PC-3 (cell line): ENCODE results near the gene MISP3. TPM values are rescaled to one million over a fixed set of nuclear protein-coding genes. Genes with fewer than 3 reads are reported as not detected.

Experiments used
- ATAC-seq: fragments of 200-7000 bp; cut with Tn5 transposase; 2 replicates; pipeline ENCODE4 v1.9.1; 2020; ENCODE audit warnings: mild to moderate bottlenecking, moderate library complexity
- BruUV-seq: library from RNA; stranded (reverse); fragments of 400-500 nt; replicated peaks from 2 replicates; lab custom pipeline; 2021; lab: Mats Ljungman, UMichigan
- CTCF ChIA-PET: fragments of 300-600 bp; sonication (Branson Sonifier 250); formaldehyde crosslinking; loops from one replicate; lab custom pipeline; 2022; ENCODE audit warnings: antibody characterized with exemption; lab: Charles Lee
- POLR2A ChIA-PET: fragments of 300-600 bp; sonication (Branson Sonifier 250); formaldehyde crosslinking; loops from one replicate; lab custom pipeline; 2022; ENCODE audit warnings: antibody characterized with exemption; ENCODE audit not compliant: unreplicated experiment; lab: Charles Lee
- DNase-seq: peaks from one replicate; pipeline ENCODE4 v3.0.0-alpha.2; 2015
- H2AFZ ChIP-seq: fragments of 300-600 bp; sonication (generic); 2 replicates; pipeline ENCODE4 v1.6.0; 2016; ENCODE audit warnings: antibody characterized with exemption, low read length
- H3F3A ChIP-seq: fragments of 300-600 bp; sonication (generic); one replicate; pipeline ENCODE4 v1.6.0; 2017; ENCODE audit warnings: antibody characterized with exemption, low read length, control low read depth, mild to moderate bottlenecking; ENCODE audit not compliant: unreplicated experiment
- H3K27ac ChIP-seq: fragments of 300-600 bp; sonication (generic); 2 replicates; pipeline ENCODE4 v1.5.1; 2016; ENCODE audit warnings: mild to moderate bottlenecking, low read length
- H3K27me3 ChIP-seq: fragments of 300-600 bp; sonication (generic); 2 replicates; pipeline ENCODE4 v1.6.1; 2016; ENCODE audit warnings: low read length, mixed read lengths
- H3K36me3 ChIP-seq: fragments of 300-600 bp; sonication (generic); 2 replicates; pipeline ENCODE4 v1.6.1; 2016; ENCODE audit warnings: low read depth, mixed run types, low read length, mixed read lengths
- H3K4me1 ChIP-seq: fragments of 300-600 bp; sonication (generic); 2 replicates; pipeline ENCODE4 v1.5.1; 2016; ENCODE audit warnings: low read length; ENCODE audit not compliant: insufficient read depth
- H3K4me2 ChIP-seq: fragments of 300-600 bp; sonication (generic); 2 replicates; pipeline ENCODE4 v1.6.0; 2016; ENCODE audit warnings: low read length
- H3K4me3 ChIP-seq: fragments of 300-600 bp; sonication (generic); 2 replicates; pipeline ENCODE4 v1.5.1; 2016; ENCODE audit warnings: mild to moderate bottlenecking, low read length, mixed read lengths
- H3K79me2 ChIP-seq: fragments of 300-600 bp; sonication (generic); 2 replicates; pipeline ENCODE4 v1.6.1; 2017; ENCODE audit warnings: low read length, mixed read lengths
- H3K9ac ChIP-seq: fragments of 300-600 bp; sonication (generic); 2 replicates; pipeline ENCODE4 v1.6.0; 2016; ENCODE audit warnings: mild to moderate bottlenecking, low read length
- H3K9me2 ChIP-seq: fragments of 300-600 bp; sonication (generic); replicated peaks from 2 replicates; pipeline ENCODE4 v1.6.1; 2016; ENCODE audit warnings: mixed run types, low read length, mixed read lengths
- H3K9me3 ChIP-seq: fragments of 300-600 bp; sonication (generic); 2 replicates; pipeline ENCODE4 v1.6.1; 2016; ENCODE audit warnings: low read length, mixed read lengths
- H4K20me1 ChIP-seq: fragments of 300-600 bp; sonication (generic); 2 replicates; pipeline ENCODE4 v1.6.1; 2016; ENCODE audit warnings: low read length, mixed read lengths
- EZH2 ChIP-seq: fragments of 300-600 bp; sonication (generic); IDR thresholded peaks from one replicate; pipeline ENCODE4 v1.6.1; 2017; ENCODE audit warnings: antibody characterized with exemption, mild to moderate bottlenecking, low read length; ENCODE audit not compliant: unreplicated experiment
- EZH2phosphoT487 ChIP-seq: fragments of 300-600 bp; sonication (generic); IDR thresholded peaks from 2 replicates; pipeline ENCODE4 v1.6.1; 2018; ENCODE audit warnings: mild to moderate bottlenecking, antibody characterized with exemption, low read length, borderline replicate concordance
- intact Hi-C: fragments of 100-400 bp; cut with micrococcal nuclease; formaldehyde crosslinking; loops from 2 replicates; pipeline ENCODE4 v1.9.0; 2023
- total RNA-seq: library from RNA; depleted of rRNA; stranded (reverse); fragments of >200 nt; gene quantifications from 2 replicates; pipeline ENCODE4 v1.2.3, GENCODE V29; 2014
- TF ChIP-seq, protein P1 (sequence below): fragments of 300-600 bp; sonication (generic); conservative IDR thresholded peaks from 2 replicates; pipeline ENCODE4 v1.5.1; 2017; ENCODE audit warnings: antibody characterized with exemption, low read depth, mild to moderate bottlenecking, low read length

MISP3 gene
- total RNA-seq, 1 experiment from 2014 or later: 6.1 TPM

DNA sequence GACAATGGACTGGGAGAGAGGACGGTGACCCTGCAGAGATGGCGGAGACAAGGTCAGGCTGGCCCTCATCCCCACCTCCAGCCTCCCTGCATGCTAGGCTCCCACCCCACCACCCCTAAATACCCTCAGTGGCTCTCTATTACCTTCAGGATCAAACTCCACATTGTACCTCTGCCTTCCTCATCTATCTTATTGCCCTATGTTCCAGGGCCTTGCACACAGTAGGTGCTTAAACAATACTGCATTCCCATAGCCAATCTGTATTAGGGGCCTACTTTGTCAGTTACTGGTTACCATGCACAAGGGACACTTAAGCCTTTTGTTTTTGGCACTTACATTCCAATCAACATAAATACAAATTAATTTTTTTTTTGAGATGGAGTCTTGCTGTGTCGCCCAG, 17.2 kb upstream of the MISP3 start:
- Histone ChIP-seq H3K27me3 (no peaks in the 10 kb centered on the region), H3K9me3 (no peaks in the 10 kb centered on the region), H3K36me3 (no peaks in the 10 kb centered on the region), H3K9ac (no peak overlapping the region), H3K4me2 (no peak overlapping the region), H4K20me1 (no peaks in the 10 kb centered on the region), H3K27ac (no peak overlapping the region), H3K79me2 (no peaks in the 10 kb centered on the region), H2AFZ (no peak overlapping the region), H3K9me2 (no peaks in the 10 kb centered on the region), H3F3A (no peaks in the 10 kb centered on the region), H3K4me1 (peaks cover 8% of the 10 kb centered on the region), H3K4me3 (no peak overlapping the region)
- no TSS peak for BruUV-seq
- intact Hi-C loops: no loop called here
- DNase-seq: no peak
- ATAC-seq: no peak
- ChIA-PET POLR2A (no interaction called here), CTCF (interaction anchor here (0.6 kb wide), 1 partner anchor 475 kb away, joined by 5 read pairs; no protein-coding TSS in a partner anchor)
- TF ChIP-seq, protein P1, sequence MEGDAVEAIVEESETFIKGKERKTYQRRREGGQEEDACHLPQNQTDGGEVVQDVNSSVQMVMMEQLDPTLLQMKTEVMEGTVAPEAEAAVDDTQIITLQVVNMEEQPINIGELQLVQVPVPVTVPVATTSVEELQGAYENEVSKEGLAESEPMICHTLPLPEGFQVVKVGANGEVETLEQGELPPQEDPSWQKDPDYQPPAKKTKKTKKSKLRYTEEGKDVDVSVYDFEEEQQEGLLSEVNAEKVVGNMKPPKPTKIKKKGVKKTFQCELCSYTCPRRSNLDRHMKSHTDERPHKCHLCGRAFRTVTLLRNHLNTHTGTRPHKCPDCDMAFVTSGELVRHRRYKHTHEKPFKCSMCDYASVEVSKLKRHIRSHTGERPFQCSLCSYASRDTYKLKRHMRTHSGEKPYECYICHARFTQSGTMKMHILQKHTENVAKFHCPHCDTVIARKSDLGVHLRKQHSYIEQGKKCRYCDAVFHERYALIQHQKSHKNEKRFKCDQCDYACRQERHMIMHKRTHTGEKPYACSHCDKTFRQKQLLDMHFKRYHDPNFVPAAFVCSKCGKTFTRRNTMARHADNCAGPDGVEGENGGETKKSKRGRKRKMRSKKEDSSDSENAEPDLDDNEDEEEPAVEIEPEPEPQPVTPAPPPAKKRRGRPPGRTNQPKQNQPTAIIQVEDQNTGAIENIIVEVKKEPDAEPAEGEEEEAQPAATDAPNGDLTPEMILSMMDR: no peak
- no peak for TF ChIP-seq EZH2phosphoT487
- no peak for TF ChIP-seq EZH2

DNA sequence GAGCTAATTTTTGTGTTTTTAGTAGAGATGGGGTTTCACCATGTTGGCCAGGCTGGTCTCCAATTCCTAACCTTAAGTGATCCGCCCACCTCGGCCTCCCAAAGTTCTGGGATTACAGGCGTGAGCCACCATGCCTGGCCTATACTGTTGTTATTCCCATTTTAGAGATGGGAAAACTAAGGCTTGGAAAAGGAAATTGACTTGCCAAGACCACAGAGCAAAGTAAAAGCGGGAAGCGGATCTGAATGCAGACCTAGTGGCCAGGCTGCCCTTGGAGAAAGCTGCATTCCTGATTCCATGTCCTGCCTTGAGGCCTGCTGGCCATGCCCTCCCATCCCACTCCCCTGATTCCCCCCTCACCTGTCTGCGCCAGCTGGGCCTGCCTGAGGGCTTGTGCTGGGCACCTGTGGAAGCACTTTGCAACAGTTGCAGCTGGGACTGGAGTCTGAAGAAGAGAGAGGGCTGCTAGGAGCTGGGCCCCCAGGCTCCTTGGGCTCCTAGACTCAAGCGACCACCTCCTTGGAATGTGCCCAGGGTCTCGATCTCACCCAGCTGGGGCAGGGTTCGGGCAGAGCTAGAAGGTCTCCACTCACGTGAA, 16.4 kb upstream of the MISP3 start:
- TF ChIP-seq EZH2 (no peak), EZH2phosphoT487 (no peak)
- TF ChIP-seq, protein P1: no peak
- intact Hi-C loops: no loop called here
- no peak overlapping the region for H2AFZ ChIP-seq
- no TSS peak for BruUV-seq
- DNase-seq: no peak
- H3K4me2 ChIP-seq: no peak overlapping the region
- H3K27ac ChIP-seq: no peak overlapping the region
- H3K79me2 ChIP-seq: no peaks in the 10 kb centered on the region
- H3K36me3 ChIP-seq: no peaks in the 10 kb centered on the region
- H3K4me3 ChIP-seq: no peak overlapping the region
- H3K9me2 ChIP-seq: no peaks in the 10 kb centered on the region
- H3F3A ChIP-seq: no peaks in the 10 kb centered on the region
- ChIA-PET CTCF (interaction anchor here (0.6 kb wide), 1 partner anchor 476 kb away, joined by 5 read pairs; no protein-coding TSS in a partner anchor), POLR2A (no interaction called here)
- ATAC-seq: no peak
- no peaks in the 10 kb centered on the region for H4K20me1 ChIP-seq
- H3K9me3 ChIP-seq: no peaks in the 10 kb centered on the region
- no peaks in the 10 kb centered on the region for H3K27me3 ChIP-seq
- peaks cover 8% of the 10 kb centered on the region for H3K4me1 ChIP-seq
- no peak overlapping the region for H3K9ac ChIP-seq

GRCh38 chr19:14056741-14057356, 15.7 kb upstream of the MISP3 start:
- no peaks in the 10 kb centered on the region for H3K9me3 ChIP-seq
- H3K9me2 ChIP-seq: no peaks in the 10 kb centered on the region
- no peak overlapping the region for H3K27ac ChIP-seq
- H2AFZ ChIP-seq: peak overlapping the region; percentile 65
- H3K27me3 ChIP-seq: no peaks in the 10 kb centered on the region
- DNase-seq: no peak
- intact Hi-C loops: no loop called here
- H3K9ac ChIP-seq: no peak overlapping the region
- ATAC-seq: no peak
- ChIA-PET CTCF (interaction anchor here (1.0 kb wide), 1 partner anchor 80 kb away, joined by 4 read pairs; the partner anchor contains the start of gene ASF1B), POLR2A (no interaction called here)
- BruUV-seq: no TSS peak
- TF ChIP-seq EZH2: no peak
- TF ChIP-seq EZH2phosphoT487: no peak
- TF ChIP-seq, protein P1: no peak
- peak overlapping the region; percentile 59; the same call in 1 of the 2 replicates for H3K4me3 ChIP-seq
- no peaks in the 10 kb centered on the region for H3K36me3 ChIP-seq
- H3K4me1 ChIP-seq: peaks cover 15% of the 10 kb centered on the region
- H3K79me2 ChIP-seq: no peaks in the 10 kb centered on the region
- no peaks in the 10 kb centered on the region for H3F3A ChIP-seq
- H3K4me2 ChIP-seq: peak overlapping the region; percentile 89
- H4K20me1 ChIP-seq: no peaks in the 10 kb centered on the region
